Thymus (tissue), 11 donors: ENCODE results near the gene AUTS2. TPM values are rescaled to one million over a fixed set of nuclear protein-coding genes. Genes with fewer than 3 reads are reported as not detected.
A peak's percentile ranks its signal among the peaks of the same experiment; 100 is the strongest.

Source experiments
- DNase-seq, 9 donors: peaks; one replicate each; pipeline ENCODE4 v3.0.0-alpha.2; 2013; ENCODE audit warnings: low spot score in 9 of 9, low read depth in 6 of 9, missing footprints in 1 of 9
- H3K27ac ChIP-seq, 2 donors: one replicate each; pipeline ENCODE4 v1.5.1; 2013; ENCODE audit warnings: control low read depth in 1 of 2, low read depth in 1 of 2, low read length in 1 of 2, mild to moderate bottlenecking in 1 of 2, moderate library complexity in 1 of 2
- H3K27me3 ChIP-seq, 2 donors: one replicate each; pipeline ENCODE4 v1.5.1; 2013; ENCODE audit warnings: low read length in 1 of 2; ENCODE audit not compliant: control insufficient read depth in 2 of 2, insufficient read depth in 1 of 2
- H3K36me3 ChIP-seq, 2 donors: one replicate each; pipeline ENCODE4 v1.5.1; 2013; ENCODE audit warnings: low read length in 1 of 2, mild to moderate bottlenecking in 1 of 2, moderate library complexity in 1 of 2; ENCODE audit not compliant: control insufficient read depth in 2 of 2, insufficient read depth in 2 of 2
- H3K4me1 ChIP-seq, 2 donors: one replicate each; pipeline ENCODE4 v1.5.1; 2013; ENCODE audit warnings: low read length in 2 of 2; ENCODE audit not compliant: control insufficient read depth in 2 of 2, insufficient read depth in 2 of 2
- H3K4me3 ChIP-seq, 2 donors: one replicate each; pipeline ENCODE4 v1.5.1; 2013; ENCODE audit warnings: low read length in 2 of 2, control low read depth in 1 of 2, mild to moderate bottlenecking in 1 of 2
- H3K9me3 ChIP-seq, 2 donors: one replicate each; pipeline ENCODE4 v1.5.1; 2013; ENCODE audit warnings: low read length in 1 of 2, mild to moderate bottlenecking in 1 of 2; ENCODE audit not compliant: control insufficient read depth in 2 of 2, insufficient read depth in 1 of 2
- WGBS: extraction: QIAGEN DNeasy Blood & Tissue Kit; methylation state at CpG from one replicate; pipeline ENCODE4 v1.1.7; 2013; 5-methylcytosine and 5-hydroxymethylcytosine counted together
- polyA plus RNA-seq: library from polyadenylated mRNA; stranded (reverse); fragments of 200-250 nt; gene quantifications from one replicate; pipeline ENCODE4 v1.2.3, GENCODE V29; 2013
- total RNA-seq: library from RNA; stranded (reverse); fragments of 120-200 nt; gene quantifications from one replicate; pipeline ENCODE4 v1.2.4, GENCODE V29; 2013
- donor health status: healthy.

AUTS2 gene
- total and polyA plus RNA-seq, 2 donors = 9.2 to 17.1 TPM

GRCh38 chr7:70319057-70319456 lies 720.8 kb downstream of the AUTS2 start:
- Histone ChIP-seq H3K4me1 (peaks cover 0 to 14% of the 10 kb centered on the region in 2 donors), H3K9me3 (no peaks in the 10 kb centered on the region)
- WGBS = 96% methylated on average over 2 of the region's 2 CpGs

GRCh38 chr7:70321016-70321590 lies 722.8 kb downstream of the AUTS2 start:
- 97% methylated on average over 6 of the region's 6 CpGs for WGBS
- no peak for DNase-seq
- Histone ChIP-seq H3K27me3 (no peaks in the 10 kb centered on the region), H3K4me1 (peaks cover 4 to 20% of the 10 kb centered on the region in 2 donors), H3K9me3 (no peaks in the 10 kb centered on the region), H3K36me3 (no peaks in the 10 kb centered on the region), H3K4me3 (no peak overlapping the region), H3K27ac (no peak overlapping the region)

More at GRCh38 chr7:70319057-70319456, 720.8 kb downstream of the AUTS2 start:
- Histone ChIP-seq H3K27me3 (no peaks in the 10 kb centered on the region), H3K4me3 (no peak overlapping the region), H3K27ac (no peak overlapping the region), H3K36me3 (no peaks in the 10 kb centered on the region)
- DNase-seq = no peak

- Histone ChIP-seq H3K4me1 (peaks cover 4 to 18% of the 10 kb centered on the region in 2 donors), H3K27me3 (no peaks in the 10 kb centered on the region), H3K4me3 (no peak overlapping the region), H3K36me3 (no peaks in the 10 kb centered on the region), H3K27ac (no peak overlapping the region), H3K9me3 (no peaks in the 10 kb centered on the region)
- 94% methylated on average over 1 of the region's 1 CpG for WGBS
- DNase-seq = no peak
Measured at GRCh38 chr7:70322856-70323255, 724.6 kb downstream of the AUTS2 start.

GRCh38 chr7:70325509-70326101 lies 727.3 kb downstream of the AUTS2 start:
- Histone ChIP-seq H3K36me3 (no peaks in the 10 kb centered on the region), H3K4me1 (peaks cover 4 to 9% of the 10 kb centered on the region in 2 donors), H3K9me3 (no peaks in the 10 kb centered on the region), H3K4me3 (no peak overlapping the region), H3K27me3 (no peaks in the 10 kb centered on the region), H3K27ac (no peak overlapping the region)
- WGBS = 57% methylated on average over 2 of the region's 2 CpGs
- no peak for DNase-seq

GRCh38 chr7:70334295-70334694 lies 736.0 kb downstream of the AUTS2 start:
- no peaks in the 10 kb centered on the region for H3K27me3 ChIP-seq
- H3K36me3 ChIP-seq = no peaks in the 10 kb centered on the region
- no peaks in the 10 kb centered on the region for H3K9me3 ChIP-seq
- WGBS = 97% methylated on average over 2 of the region's 2 CpGs
- DNase-seq = no peak
- no peak overlapping the region for H3K4me3 ChIP-seq
- no peak overlapping the region for H3K27ac ChIP-seq
- peaks cover 7 to 11% of the 10 kb centered on the region in 2 donors for H3K4me1 ChIP-seq

GRCh38 chr7:70334871-70335270 lies 736.6 kb downstream of the AUTS2 start:
- no peaks in the 10 kb centered on the region for H3K9me3 ChIP-seq
- H3K27ac ChIP-seq = peak overlapping the region in 1 of 2 donors; percentile 31
- no peak overlapping the region for H3K4me3 ChIP-seq
- WGBS = 5% methylated on average over 2 of the region's 2 CpGs
- H3K27me3 ChIP-seq = no peaks in the 10 kb centered on the region
- H3K36me3 ChIP-seq = no peaks in the 10 kb centered on the region
- peaks cover 7 to 11% of the 10 kb centered on the region in 2 donors for H3K4me1 ChIP-seq
- peak in 8 of 9 donors; percentile 22 to 84 (median 42) for DNase-seq

- Histone ChIP-seq H3K9me3 (no peaks in the 10 kb centered on the region), H3K4me1 (peaks cover 7 to 11% of the 10 kb centered on the region in 2 donors), H3K36me3 (no peaks in the 10 kb centered on the region), H3K27ac (no peak overlapping the region), H3K27me3 (no peaks in the 10 kb centered on the region), H3K4me3 (no peak overlapping the region)
- WGBS = 96% methylated on average over 3 of the region's 3 CpGs
- DNase-seq = no peak
Measured at GRCh38 chr7:70336536-70336935, 738.3 kb downstream of the AUTS2 start.

- H3K27ac ChIP-seq = no peak overlapping the region
- DNase-seq = no peak
- H3K9me3 ChIP-seq = no peaks in the 10 kb centered on the region
- no peaks in the 10 kb centered on the region for H3K27me3 ChIP-seq
- 99% methylated on average over 1 of the region's 1 CpG for WGBS
- peaks cover 7 to 11% of the 10 kb centered on the region in 2 donors for H3K4me1 ChIP-seq
- no peak overlapping the region for H3K4me3 ChIP-seq
- H3K36me3 ChIP-seq = no peaks in the 10 kb centered on the region
Measured at GRCh38 chr7:70338015-70338414, 739.7 kb downstream of the AUTS2 start.

GRCh38 chr7:70340236-70340635 lies 742.0 kb downstream of the AUTS2 start:
- no peak overlapping the region for H3K27ac ChIP-seq
- WGBS = 97% methylated on average over 3 of the region's 3 CpGs
- H3K4me3 ChIP-seq = no peak overlapping the region
- no peaks in the 10 kb centered on the region for H3K27me3 ChIP-seq
- no peak for DNase-seq
- no peaks in the 10 kb centered on the region for H3K36me3 ChIP-seq
- no peaks in the 10 kb centered on the region for H3K9me3 ChIP-seq
- H3K4me1 ChIP-seq = peaks cover under 1 to 3% of the 10 kb centered on the region in 2 donors
